HFF-Myc (cell line): ENCODE results near the gene DCAF11.

Source experiments
- DNase-seq: peaks from one replicate; pipeline ENCODE4 v3.0.0-alpha.2; 2011; ENCODE audit warnings: low read depth; ENCODE audit errors: extremely low read depth
- H3K4me3 ChIP-seq: replicated peaks from 2 replicates; pipeline ENCODE4 v1.5.1; 2011; ENCODE audit warnings: low read depth, mild to moderate bottlenecking, control low read depth, low read length
- CTCF ChIP-seq: IDR thresholded peaks from 2 replicates; pipeline ENCODE4 v1.5.1; 2012; ENCODE audit warnings: mild to moderate bottlenecking, low read depth, low read length, control low read depth; ENCODE audit errors: missing control alignments

DCAF11 gene

GRCh38 chr14:24159777-24160498 is 45.4 kb downstream of the DCAF11 start:
- no peak for TF ChIP-seq CTCF
- no peak overlapping the region for H3K4me3 ChIP-seq
- no peak for DNase-seq

GRCh38 chr14:24160499-24160849 is 45.9 kb downstream of the DCAF11 start:
- no peak for TF ChIP-seq CTCF
- DNase-seq, result no peak
- no peak overlapping the region for H3K4me3 ChIP-seq

GRCh38 chr14:24160850-24161804 is 46.5 kb downstream of the DCAF11 start, which contains the start of gene IRF9:
IRF9 (plus strand) TSS chr14:24161265; CDS start chr14:24162145, 880 bp downstream.
- DNase-seq, result peak; percentile 94
- peak within 1 kb of the TSS; percentile 51 for H3K4me3 ChIP-seq
- TF ChIP-seq CTCF, result peak; percentile 94

- H3K4me3 ChIP-seq, result peak overlapping the region; percentile 51
- no peak for DNase-seq
Observed at GRCh38 chr14:24162093-24162492, 47.5 kb downstream of the DCAF11 start.

GRCh38 chr14:24164518-24164991 is 50.0 kb downstream of the DCAF11 start:
- no peak overlapping the region for H3K4me3 ChIP-seq
- DNase-seq, result no peak
- TF ChIP-seq CTCF, result no peak

More at GRCh38 chr14:24162093-24162492, 47.5 kb downstream of the DCAF11 start:
- no peak for TF ChIP-seq CTCF

- H3K4me3 ChIP-seq, result no peak overlapping the region
- DNase-seq, result no peak
- TF ChIP-seq CTCF, result no peak
Observed at GRCh38 chr14:24165785-24166184, 51.2 kb downstream of the DCAF11 start.
